GM12878 (cell line): Measurements from ENCODE around the gene INHBE. TPM values are rescaled to one million over a fixed set of nuclear protein-coding genes. Genes with fewer than 3 reads are reported as not detected.

Experiments used
- ATAC-seq: fragments of 200-7000 bp; cut with Tn5 transposase; 3 replicates; pipeline ENCODE4 v1.9.1; 2020; ENCODE audit warnings: mild to moderate bottlenecking, moderate library complexity
- BruUV-seq: library from RNA; stranded (reverse); fragments of 400-500 nt; replicated peaks from 2 replicates; lab custom pipeline; 2021; lab: Mats Ljungman, UMichigan
- CTCF ChIA-PET: fragments of 300-600 bp; sonication (Branson Sonifier 250); formaldehyde crosslinking; extraction: SDS; loops from one replicate; lab custom pipeline; 2021; ENCODE audit warnings: inconsistent platforms; lab: Yijun Ruan, JAX
- POLR2A ChIA-PET: fragments of 350-600 bp; formaldehyde crosslinking; extraction: SDS; loops from one replicate; lab custom pipeline; 2021; ENCODE audit warnings: inconsistent platforms; lab: Charles Lee
- RAD21 ChIA-PET: fragments of 300-600 bp; sonication (Branson Sonifier 250); formaldehyde crosslinking; loops from one replicate; lab custom pipeline; 2023; ENCODE audit warnings: antibody characterized with exemption; ENCODE audit not compliant: unreplicated experiment; lab: Charles Lee
- SMC1A ChIA-PET: fragments of 300-600 bp; sonication (Branson Sonifier 250); formaldehyde crosslinking; loops from one replicate; lab custom pipeline; 2023; ENCODE audit not compliant: unreplicated experiment, uncharacterized antibody; lab: Charles Lee
- DNase-seq: peaks from one replicate; pipeline ENCODE4 v3.0.0-alpha.2; 2011; ENCODE audit warnings: low read depth, low spot score
- FAIRE-seq: peaks from 3 replicates; lab custom pipeline; 2011; peaks lifted over from hg19 to GRCh38; lab: Jason Lieb, UNC
- H2AFZ ChIP-seq: 2 replicates; pipeline ENCODE4 v1.6.0; 2011; ENCODE audit warnings: low read depth, low read length, control low read depth; ENCODE audit not compliant: control insufficient read depth
- H3K27ac ChIP-seq: 2 replicates; pipeline ENCODE4 v1.5.1; 2011; ENCODE audit warnings: control low read depth; ENCODE audit not compliant: control insufficient read depth, insufficient read depth
- H3K27me3 ChIP-seq, 2 experiments: replicated peaks in 1 of 2; 2 replicates each; pipeline versions ENCODE4 v1.6.0 to v1.6.1; 2011; ENCODE audit warnings: low read length in 1 of 2; ENCODE audit not compliant: control insufficient read depth in 2 of 2, insufficient read depth in 2 of 2
- H3K36me3 ChIP-seq, 2 experiments: 2 replicates each; pipeline ENCODE4 v1.5.1; 2011; ENCODE audit warnings: low read length in 1 of 2; ENCODE audit not compliant: control insufficient read depth in 2 of 2, insufficient read depth in 2 of 2
- H3K4me1 ChIP-seq: 2 replicates; pipeline ENCODE4 v1.6.1; 2011; ENCODE audit warnings: mild to moderate bottlenecking, low read length, moderate library complexity, mixed read lengths; ENCODE audit not compliant: control insufficient read depth, insufficient read depth
- H3K4me2 ChIP-seq: 2 replicates; pipeline ENCODE4 v1.6.0; 2011; ENCODE audit warnings: control low read depth; ENCODE audit not compliant: control insufficient read depth, insufficient read depth
- H3K4me3 ChIP-seq: fragments of 200-600 bp; sonication (generic); 2 replicates; pipeline ENCODE4 v1.5.1; 2016
- H3K79me2 ChIP-seq: 2 replicates; pipeline ENCODE4 v1.6.0; 2011; ENCODE audit warnings: low read length; ENCODE audit not compliant: control insufficient read depth, insufficient read depth
- H3K9ac ChIP-seq: 2 replicates; pipeline ENCODE4 v1.8.0; 2011; ENCODE audit warnings: low read length, control low read depth, mixed read lengths; ENCODE audit not compliant: control insufficient read depth, insufficient read depth
- H3K9me3 ChIP-seq: replicated peaks from 3 replicates; pipeline ENCODE4 v1.5.1; 2011; ENCODE audit warnings: mild to moderate bottlenecking, low read length; ENCODE audit not compliant: control insufficient read depth, insufficient read depth
- H4K20me1 ChIP-seq: 2 replicates; pipeline ENCODE4 v1.6.0; 2011; ENCODE audit not compliant: control insufficient read depth, insufficient read depth
- HDGF ChIP-seq: fragments of 450-650 bp; IDR thresholded peaks from 2 replicates; pipeline ENCODE4 v1.6.1; 2016; ENCODE audit warnings: antibody characterized with exemption
- JUND ChIP-seq: IDR thresholded peaks from 2 replicates; pipeline ENCODE4 v1.6.1; 2012; ENCODE audit warnings: low read depth, mild to moderate bottlenecking, low read length, improper control_type of control experiment, moderate library complexity
- KAT2A ChIP-seq: conservative IDR thresholded peaks from 2 replicates; pipeline ENCODE4 v1.6.1; 2011; ENCODE audit warnings: low read depth, low read length; ENCODE audit not compliant: control insufficient read depth
- KDM1A ChIP-seq: fragments of 200-600 bp; sonication (generic); IDR thresholded peaks from 2 replicates; pipeline ENCODE4 v1.6.1; 2016; ENCODE audit warnings: borderline replicate concordance
- LARP7 ChIP-seq: fragments of 450-650 bp; IDR thresholded peaks from 2 replicates; pipeline ENCODE4 v1.6.1; 2017; ENCODE audit warnings: mild to moderate bottlenecking
- MTA3 ChIP-seq: IDR thresholded peaks from 2 replicates; pipeline ENCODE4 v1.6.1; 2012; ENCODE audit warnings: low read length, inconsistent platforms, borderline replicate concordance
- NBN ChIP-seq: fragments of 450-650 bp; IDR thresholded peaks from 2 replicates; pipeline ENCODE4 v1.6.1; 2016
- NFIC ChIP-seq: IDR thresholded peaks from 2 replicates; pipeline ENCODE4 v1.6.1; 2012; ENCODE audit warnings: low read depth, mild to moderate bottlenecking, inconsistent platforms, low read length, moderate library complexity
- NFYB ChIP-seq: IDR thresholded peaks from 2 replicates; pipeline ENCODE4 v1.6.1; 2011; ENCODE audit warnings: low read depth, mild to moderate bottlenecking, low read length, improper control_type of control experiment, moderate library complexity; ENCODE audit not compliant: insufficient read depth
- NR2C1 ChIP-seq: fragments of 450-650 bp; IDR thresholded peaks from 2 replicates; pipeline ENCODE4 v1.6.1; 2017; ENCODE audit warnings: antibody characterized with exemption, mild to moderate bottlenecking, moderate library complexity
- PAX5 ChIP-seq: IDR thresholded peaks from 2 replicates; pipeline ENCODE4 v1.6.1; 2011; ENCODE audit warnings: low read depth, low read length, borderline replicate concordance
- PKNOX1 ChIP-seq: fragments of 450-650 bp; IDR thresholded peaks from 2 replicates; pipeline ENCODE4 v1.6.1; 2016; ENCODE audit warnings: mild to moderate bottlenecking
- RAD21 ChIP-seq: IDR thresholded peaks from 2 replicates; pipeline ENCODE4 v1.6.1; 2011; ENCODE audit warnings: mild to moderate bottlenecking, low read depth, low read length, moderate library complexity; ENCODE audit not compliant: insufficient read depth
- RB1 ChIP-seq: fragments of 450-650 bp; formaldehyde crosslinking; IDR thresholded peaks from 2 replicates; pipeline ENCODE4 v1.6.1; 2017; ENCODE audit warnings: mild to moderate bottlenecking, borderline replicate concordance
- SPI1 ChIP-seq: IDR thresholded peaks from 2 replicates; pipeline ENCODE4 v1.6.1; 2011; ENCODE audit warnings: low read depth, mild to moderate bottlenecking, low read length, moderate library complexity, borderline replicate concordance; ENCODE audit not compliant: insufficient read depth
- STAT1 ChIP-seq: fragments of 450-650 bp; conservative IDR thresholded peaks from 2 replicates; pipeline ENCODE4 v1.6.1; 2014; ENCODE audit warnings: antibody characterized with exemption, mild to moderate bottlenecking
- TCF3 ChIP-seq: IDR thresholded peaks from 2 replicates; pipeline ENCODE4 v1.6.1; 2012; ENCODE audit warnings: low read depth, mild to moderate bottlenecking, low read length, borderline replicate concordance; ENCODE audit not compliant: insufficient read depth
- ZBTB11 ChIP-seq: fragments of 450-650 bp; formaldehyde crosslinking; IDR thresholded peaks from 2 replicates; pipeline ENCODE4 v1.5.0; 2022; ENCODE audit warnings: mild to moderate bottlenecking, missing genetic modification characterization
- WGBS: methylation state at CpG from one replicate; pipeline ENCODE4 v1.1.6; 2016; ENCODE audit warnings: low lambda C conversion rate; ENCODE audit not compliant: insufficient replicate concordance, insufficient coverage; ENCODE audit errors: missing lambda C conversion rate; 5-methylcytosine and 5-hydroxymethylcytosine counted together
- in situ Hi-C: fragments of 300-500 bp; cut with MboI; formaldehyde crosslinking; loops from 9 replicates; pipeline ENCODE4 v1.14.3; 2018; ENCODE audit warnings: mixed read lengths
- intact Hi-C: fragments of 100-400 bp; cut with micrococcal nuclease; formaldehyde crosslinking; loops from one replicate; pipeline ENCODE4 v1.14.2; 2022; ENCODE audit not compliant: unreplicated experiment
- polyA plus RNA-seq, 11 experiments: library from polyadenylated mRNA; depleted of rRNA in 4 of 11; unstranded in 6 of 11; stranded (reverse) in 5 of 11; fragments of >200 nt; fragmentation: Nextera tagmentation in 4 of 11; fragmentation: Illumina TruSeq in 1 of 11; extraction: Ambion mirVana in 4 of 11; extraction: Trizol in 1 of 11; gene quantifications; 1 replicate in 1 of 11; 2 replicates in 10 of 11; pipeline versions ENCODE4 v1.2.1 to v1.2.3, GENCODE V29; 2011 to 2016; ENCODE audit warnings: inconsistent platforms in 2 of 11, missing spikeins in 2 of 11, low read depth in 1 of 11
- total RNA-seq, 4 experiments: library from RNA; depleted of rRNA in 3 of 4; stranded (reverse); fragments of >200 nt in 3 of 4; fragmentation: Illumina TruSeq in 1 of 4; extraction: Trizol in 1 of 4; gene quantifications; 2 replicates each; pipeline versions ENCODE4 v1.2.1 to v1.2.3, GENCODE V29; 2013 to 2021

The INHBE gene
- total and polyA plus RNA-seq, 10 of the 15 experiments (the other 5 are each of a cell fraction or from before 2014, with no cell fraction given) = 0.09 to 2.5 (median 0.37) TPM

- BruUV-seq = no TSS peak
- H3K27me3 ChIP-seq = 0 out of 4 replicates have a peak, but pooled peaks cover 0 to 4% of the 10 kb centered on the region in 2 experiments
- H3K9me3 ChIP-seq = no peaks in the 10 kb centered on the region
- CTCF ChIA-PET = interaction anchor here (0.8 to 11.0 kb wide), 12 partner anchors 7 to 281 kb away, joined by 3 to 540 read pairs (median 3); partner anchors contain the start of genes ARHGAP9 and INHBE
- no peak overlapping the region for H3K27ac ChIP-seq
- POLR2A ChIA-PET = interaction anchor here (1.0 to 3.0 kb wide), 3 partner anchors 8 to 26 kb away, joined by 4 to 16 read pairs (median 4); no protein-coding TSS in a partner anchor
- no peak for FAIRE-seq
- no peak for TF ChIP-seq MTA3
- TF ChIP-seq KAT2A = no peak
- TF ChIP-seq NBN = no peak
- no peak for TF ChIP-seq STAT1
- no peak for TF ChIP-seq NR2C1
- no peak for TF ChIP-seq NFYB
- TF ChIP-seq LARP7 = no peak
- no peak for TF ChIP-seq NFIC
- no peak for TF ChIP-seq TCF3
- no peak for TF ChIP-seq RB1
- no peak for TF ChIP-seq KDM1A
- no peak for TF ChIP-seq SPI1
- TF ChIP-seq JUND = no peak
- TF ChIP-seq RAD21 = no peak
- no peak for TF ChIP-seq HDGF
- no peak for TF ChIP-seq ZBTB11
- TF ChIP-seq PKNOX1 = no peak
- TF ChIP-seq PAX5 = no peak
- SMC1A ChIA-PET = interaction anchor here (0.7 to 1.2 kb wide), 8 partner anchors 8 to 217 kb away, joined by 3 read pairs; partner anchors contain the start of genes ARHGAP9 and DDIT3
- peak overlapping the region; percentile 85 for H3K4me3 ChIP-seq
- 0 out of 2 replicates have a peak overlapping the region, but pooled peaks have one; percentile 7 for H2AFZ ChIP-seq
- 0 out of 2 replicates have a peak, but pooled peaks cover 2% of the 10 kb centered on the region for H4K20me1 ChIP-seq
- no peaks in the 10 kb centered on the region for H3K79me2 ChIP-seq
- peak overlapping the region; percentile 100 for H3K4me2 ChIP-seq
- H3K36me3 ChIP-seq = no peaks in the 10 kb centered on the region
- H3K9ac ChIP-seq = no peak overlapping the region
- ATAC-seq = 0 out of 3 replicates have a peak, but pooled peaks have one; percentile 1
- RAD21 ChIA-PET = interaction anchor here (0.6 to 4.7 kb wide), 7 partner anchors 7 to 222 kb away, joined by 3 to 35 read pairs (median 3); partner anchors contain the start of gene INHBE
- in situ Hi-C loops = no loop called here
- DNase-seq = no peak
- intact Hi-C loops = loop anchor here (5.0 kb wide), 1 partner anchor 62 kb away; the partner anchor contains the start of genes DDIT3 and MBD6
- whole genome bisulfite sequencing = 0% methylated on average over 6 of the region's 6 CpGs
- H3K4me1 ChIP-seq = peaks cover 38% of the 10 kb centered on the region
Measured at GRCh38 chr12:57460468-57460784, 5.3 kb downstream of the INHBE start.
